GM06990 (cell line): ENCODE results near the gene SMCR8.

Experiments
- DNase-seq: peaks from one replicate; pipeline ENCODE4 v3.0.0-alpha.2; 2011; ENCODE audit not compliant: insufficient read length; ENCODE audit errors: extremely low read depth
- H3K27me3 ChIP-seq: replicated peaks from 2 replicates; pipeline ENCODE4 v1.6.0; 2011; ENCODE audit warnings: low read length; ENCODE audit not compliant: control insufficient read depth, insufficient read depth
- H3K36me3 ChIP-seq: 2 replicates; pipeline ENCODE4 v1.5.1; 2011; ENCODE audit warnings: low read length; ENCODE audit not compliant: control insufficient read depth, insufficient read depth
- H3K4me3 ChIP-seq: replicated peaks from 2 replicates; pipeline ENCODE4 v1.5.1; 2011; ENCODE audit warnings: low read depth, mild to moderate bottlenecking, control low read depth, low read length
- TF ChIP-seq, protein P1 (sequence below): IDR thresholded peaks from 2 replicates; pipeline ENCODE4 v1.5.1; 2011; ENCODE audit warnings: low read length, control low read depth, mild to moderate bottlenecking, inconsistent platforms; ENCODE audit not compliant: insufficient read depth, poor library complexity, severe bottlenecking

The SMCR8 gene

DNA sequence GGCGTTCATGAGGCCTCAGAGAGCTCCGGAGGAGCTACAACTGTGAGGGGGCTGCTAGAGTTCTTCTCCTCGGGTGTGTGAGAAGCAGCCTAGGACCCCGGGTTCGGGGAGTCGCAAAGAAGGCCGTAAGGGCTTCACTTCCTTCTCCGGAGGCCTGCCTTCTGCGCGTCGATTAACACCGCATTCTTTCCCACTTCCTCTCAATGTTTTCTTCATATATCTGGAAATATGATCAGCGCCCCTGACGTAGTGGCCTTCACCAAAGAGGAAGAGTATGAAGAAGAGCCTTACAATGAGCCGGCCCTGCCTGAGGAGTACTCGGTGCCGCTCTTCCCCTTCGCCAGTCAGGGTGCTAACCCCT lies 449 bp downstream of the SMCR8 start:
- Histone ChIP-seq H3K36me3 (peaks cover 18% of the 10 kb centered on the region), H3K27me3 (no peaks in the 10 kb centered on the region), H3K4me3 (peak overlapping the region; percentile 81)
- DNase-seq: no peak
- TF ChIP-seq, protein P1, sequence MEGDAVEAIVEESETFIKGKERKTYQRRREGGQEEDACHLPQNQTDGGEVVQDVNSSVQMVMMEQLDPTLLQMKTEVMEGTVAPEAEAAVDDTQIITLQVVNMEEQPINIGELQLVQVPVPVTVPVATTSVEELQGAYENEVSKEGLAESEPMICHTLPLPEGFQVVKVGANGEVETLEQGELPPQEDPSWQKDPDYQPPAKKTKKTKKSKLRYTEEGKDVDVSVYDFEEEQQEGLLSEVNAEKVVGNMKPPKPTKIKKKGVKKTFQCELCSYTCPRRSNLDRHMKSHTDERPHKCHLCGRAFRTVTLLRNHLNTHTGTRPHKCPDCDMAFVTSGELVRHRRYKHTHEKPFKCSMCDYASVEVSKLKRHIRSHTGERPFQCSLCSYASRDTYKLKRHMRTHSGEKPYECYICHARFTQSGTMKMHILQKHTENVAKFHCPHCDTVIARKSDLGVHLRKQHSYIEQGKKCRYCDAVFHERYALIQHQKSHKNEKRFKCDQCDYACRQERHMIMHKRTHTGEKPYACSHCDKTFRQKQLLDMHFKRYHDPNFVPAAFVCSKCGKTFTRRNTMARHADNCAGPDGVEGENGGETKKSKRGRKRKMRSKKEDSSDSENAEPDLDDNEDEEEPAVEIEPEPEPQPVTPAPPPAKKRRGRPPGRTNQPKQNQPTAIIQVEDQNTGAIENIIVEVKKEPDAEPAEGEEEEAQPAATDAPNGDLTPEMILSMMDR: no peak

DNA sequence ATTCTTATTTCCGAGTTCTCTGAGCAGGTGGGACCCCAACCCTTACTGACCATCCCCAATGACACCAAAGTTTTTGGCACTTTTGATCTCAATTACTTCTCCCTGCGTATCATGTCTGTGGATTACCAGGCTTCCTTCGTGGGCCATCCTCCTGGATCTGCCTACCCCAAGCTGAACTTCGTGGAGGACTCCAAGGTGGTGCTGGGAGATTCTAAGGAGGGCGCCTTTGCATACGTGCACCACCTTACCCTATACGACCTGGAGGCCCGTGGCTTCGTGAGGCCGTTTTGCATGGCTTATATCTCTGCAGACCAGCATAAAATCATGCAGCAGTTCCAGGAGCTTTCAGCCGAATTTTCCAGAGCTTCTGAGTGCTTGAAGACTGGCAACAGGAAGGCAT lies 868 bp downstream of the SMCR8 start:
- peak overlapping the region; percentile 81 for H3K4me3 ChIP-seq
- no peak for DNase-seq
- TF ChIP-seq, protein P1: no peak
- no peaks in the 10 kb centered on the region for H3K27me3 ChIP-seq
- H3K36me3 ChIP-seq: peaks cover 20% of the 10 kb centered on the region

DNA sequence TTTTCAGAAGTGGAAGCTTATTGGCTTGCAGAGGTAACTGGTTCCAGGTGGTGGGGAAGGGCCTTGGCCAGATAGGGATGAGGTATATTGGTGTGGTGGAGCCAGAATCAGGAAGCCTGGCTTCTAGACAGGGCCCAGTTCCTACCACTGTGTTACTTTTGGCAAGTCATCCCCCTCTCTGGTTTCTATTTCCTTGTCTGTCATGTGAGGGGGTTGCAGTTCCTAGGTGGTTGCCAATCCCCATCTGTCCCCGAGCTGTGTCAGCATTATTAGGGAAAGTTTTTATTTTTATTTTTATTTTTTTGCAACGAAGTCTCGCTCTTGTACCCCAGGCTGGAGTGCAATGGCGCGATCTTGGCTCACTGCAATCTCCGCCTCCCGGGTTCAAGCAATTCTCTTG lies 3.0 kb downstream of the SMCR8 start:
- H3K4me3 ChIP-seq: no peak overlapping the region

DNA sequence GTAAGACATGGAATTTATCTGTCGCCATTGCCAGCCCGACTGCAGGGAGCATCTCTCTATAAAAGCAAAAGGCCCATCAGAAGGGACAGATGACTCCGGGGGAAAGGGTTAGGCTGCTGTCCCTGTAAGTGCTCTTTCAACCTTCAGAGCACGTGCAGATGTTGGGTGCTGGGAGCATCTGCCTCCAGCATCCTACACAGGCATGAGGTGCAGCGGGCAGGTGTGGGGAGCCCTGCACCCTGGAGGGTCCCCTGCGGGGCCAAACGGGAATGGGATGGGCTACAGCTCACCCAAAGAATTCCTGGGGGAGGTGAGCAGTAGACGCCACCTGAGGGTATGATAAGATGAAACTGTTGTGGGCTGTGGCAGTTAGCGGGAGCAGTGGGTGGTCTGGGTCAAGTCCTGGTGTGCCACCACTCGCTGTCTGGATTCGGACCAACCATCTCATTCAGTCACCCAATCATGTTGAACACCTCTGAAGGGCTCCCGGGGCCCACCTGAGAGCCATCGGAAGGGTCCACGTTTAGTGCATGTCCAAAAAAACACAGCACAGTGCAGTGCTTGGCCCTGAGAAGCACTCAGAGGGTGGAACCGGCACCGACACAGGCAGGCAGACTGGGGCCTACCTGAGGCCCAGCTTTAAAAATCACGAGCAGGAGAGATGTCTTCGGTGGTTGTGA lies 3.8 kb downstream of the SMCR8 start:
- Histone ChIP-seq H3K4me3 (no peak overlapping the region), H3K36me3 (peaks cover 29% of the 10 kb centered on the region), H3K27me3 (no peaks in the 10 kb centered on the region)
- no peak for DNase-seq
- TF ChIP-seq, protein P1: no peak

More for the DNA sequence above, 3.0 kb downstream of the SMCR8 start:
- no peaks in the 10 kb centered on the region for H3K27me3 ChIP-seq
- TF ChIP-seq, protein P1: no peak
- no peak for DNase-seq
- H3K36me3 ChIP-seq: peaks cover 23% of the 10 kb centered on the region

DNA sequence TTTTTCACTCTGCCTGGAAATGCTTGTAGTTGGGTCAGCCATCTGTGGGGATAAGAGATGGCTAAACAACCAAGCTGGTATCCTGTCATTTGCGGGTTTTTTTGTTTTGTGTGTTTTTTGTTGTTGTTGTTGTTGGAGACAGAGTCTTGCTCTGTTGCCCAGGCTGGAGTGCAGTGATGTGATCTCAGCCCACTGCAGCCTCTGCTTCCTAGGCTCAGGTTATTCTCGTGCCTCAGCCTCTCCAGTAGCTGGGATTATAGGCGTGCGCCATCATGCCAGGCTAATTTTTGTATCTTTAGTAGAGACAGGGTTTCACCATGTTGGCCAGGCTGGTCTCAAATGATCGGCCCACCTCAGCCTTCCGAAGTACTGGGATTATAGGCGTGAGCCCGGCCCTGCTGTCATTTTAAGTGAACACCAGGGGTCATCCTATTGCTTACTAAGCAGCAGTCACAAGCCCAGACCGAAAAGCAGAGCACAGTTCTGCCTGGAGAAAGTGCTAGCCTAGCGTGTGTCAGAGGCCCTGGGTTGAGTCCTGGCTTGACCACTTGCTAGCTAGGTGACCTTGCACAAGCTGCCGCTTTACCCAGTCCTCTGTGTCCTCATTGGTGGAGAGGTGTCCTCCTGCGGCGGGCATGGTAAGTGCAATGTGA lies 4.6 kb downstream of the SMCR8 start:
- Histone ChIP-seq H3K4me3 (no peak overlapping the region), H3K36me3 (peaks cover 32% of the 10 kb centered on the region), H3K27me3 (no peaks in the 10 kb centered on the region)
- TF ChIP-seq, protein P1: peak; percentile 49
- no peak for DNase-seq
